GM19328 (cell line): ENCODE results near the gene HMCN2.
"Not testable (repeated sequence)": the region's sequence is repeated elsewhere in the genome, so short reads cannot be mapped to it uniquely, and the experiment has no call there.

Source experiments
- ATAC-seq: cut with Tn5 transposase; IDR thresholded peaks from one replicate; pipeline ENCODE4 v1.9.1; 2021; ENCODE audit warnings: mild to moderate bottlenecking, moderate library complexity; ENCODE audit not compliant: unreplicated experiment

Gene HMCN2

GRCh38 chr9:130263601-130264413, 1.8 kb upstream of the HMCN2 start:
- no peak for ATAC-seq

- ATAC-seq, result no peak
Observed at GRCh38 chr9:130264414-130265350, 878 bp upstream of the HMCN2 start.

- no peak for ATAC-seq
Observed at GRCh38 chr9:130266236-130267098, 907 bp downstream of the HMCN2 start.

- ATAC-seq, result no peak
Observed at GRCh38 chr9:130267930-130268329, 2.4 kb downstream of the HMCN2 start.

GRCh38 chr9:130268521-130269211, 3.1 kb downstream of the HMCN2 start:
- no peak for ATAC-seq

GRCh38 chr9:130271473-130271872, 5.9 kb downstream of the HMCN2 start:
- no peak for ATAC-seq

GRCh38 chr9:130275156-130275555, 9.6 kb downstream of the HMCN2 start:
- no peak for ATAC-seq

- ATAC-seq, result no peak
Observed at GRCh38 chr9:130276121-130276520, 10.6 kb downstream of the HMCN2 start.

- ATAC-seq, result no peak
Observed at GRCh38 chr9:130276955-130277354, 11.4 kb downstream of the HMCN2 start.

- ATAC-seq, result not testable (repeated sequence)
Observed at GRCh38 chr9:130277525-130277924, 12.0 kb downstream of the HMCN2 start.

GRCh38 chr9:130283539-130284248, 18.1 kb downstream of the HMCN2 start:
- ATAC-seq, result no peak

- ATAC-seq, result no peak
Observed at GRCh38 chr9:130284249-130284625, 18.7 kb downstream of the HMCN2 start.

GRCh38 chr9:130284690-130285089, 19.1 kb downstream of the HMCN2 start:
- no peak for ATAC-seq

- ATAC-seq, result no peak
Observed at GRCh38 chr9:130285271-130285670, 19.7 kb downstream of the HMCN2 start.

- ATAC-seq, result no peak
Observed at GRCh38 chr9:130286072-130286770, 20.7 kb downstream of the HMCN2 start.

GRCh38 chr9:130286781-130287428, 21.3 kb downstream of the HMCN2 start:
- ATAC-seq, result no peak

- no peak for ATAC-seq
Observed at GRCh38 chr9:130287736-130288135, 22.2 kb downstream of the HMCN2 start.

- ATAC-seq, result no peak
Observed at GRCh38 chr9:130288393-130288792, 22.8 kb downstream of the HMCN2 start.
